Thyroid gland (tissue), 4 donors: ENCODE results near the gene PAGE2.
"Not testable (repeated sequence)": the region's sequence is repeated elsewhere in the genome, so short reads cannot be mapped to it uniquely, and the experiment has no call there.

Experiments
- POLR2A ChIP-seq, 2 donors: fragments of 450-650 bp; IDR thresholded peaks; one replicate each; pipeline ENCODE4 v1.6.1; 2017; ENCODE audit warnings: antibody characterized with exemption in 2 of 2, mild to moderate bottlenecking in 2 of 2, moderate library complexity in 1 of 2
- TF ChIP-seq, protein P1 (sequence below), 6 experiments: fragments of 200-600 bp in 3 of 6; fragments of 450-650 bp in 3 of 6; sonication (generic) in 3 of 6; IDR thresholded peaks; one replicate each; pipeline ENCODE4 v1.5.1; 2016 to 2019; ENCODE audit warnings: antibody characterized with exemption in 6 of 6, mild to moderate bottlenecking in 2 of 6, inconsistent platforms in 1 of 6, moderate library complexity in 1 of 6

DNA sequence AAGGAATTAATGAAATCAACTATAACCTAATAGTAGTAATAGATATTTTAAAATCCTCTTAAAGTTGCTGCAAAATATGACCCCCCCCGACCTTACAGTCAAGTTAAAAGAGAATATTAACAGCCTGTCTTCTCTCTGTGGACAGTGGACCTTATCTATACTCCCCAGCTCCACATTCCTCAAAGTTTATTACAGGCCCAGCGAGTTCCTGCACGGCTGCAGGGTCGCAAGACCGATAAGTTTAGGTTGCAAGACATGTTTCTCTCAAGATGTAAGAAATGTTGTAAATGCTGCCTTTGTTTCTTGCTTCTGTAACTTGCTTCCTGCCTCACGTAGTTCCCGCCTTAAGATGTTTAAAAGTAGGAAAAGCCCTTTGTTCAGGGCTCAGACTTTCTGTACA, 27.8 kb downstream of the PAGE2 start:
- TF ChIP-seq POLR2A (IDR thresholded peaks at IDR 0.05) = not testable (repeated sequence)
- TF ChIP-seq, protein P1, sequence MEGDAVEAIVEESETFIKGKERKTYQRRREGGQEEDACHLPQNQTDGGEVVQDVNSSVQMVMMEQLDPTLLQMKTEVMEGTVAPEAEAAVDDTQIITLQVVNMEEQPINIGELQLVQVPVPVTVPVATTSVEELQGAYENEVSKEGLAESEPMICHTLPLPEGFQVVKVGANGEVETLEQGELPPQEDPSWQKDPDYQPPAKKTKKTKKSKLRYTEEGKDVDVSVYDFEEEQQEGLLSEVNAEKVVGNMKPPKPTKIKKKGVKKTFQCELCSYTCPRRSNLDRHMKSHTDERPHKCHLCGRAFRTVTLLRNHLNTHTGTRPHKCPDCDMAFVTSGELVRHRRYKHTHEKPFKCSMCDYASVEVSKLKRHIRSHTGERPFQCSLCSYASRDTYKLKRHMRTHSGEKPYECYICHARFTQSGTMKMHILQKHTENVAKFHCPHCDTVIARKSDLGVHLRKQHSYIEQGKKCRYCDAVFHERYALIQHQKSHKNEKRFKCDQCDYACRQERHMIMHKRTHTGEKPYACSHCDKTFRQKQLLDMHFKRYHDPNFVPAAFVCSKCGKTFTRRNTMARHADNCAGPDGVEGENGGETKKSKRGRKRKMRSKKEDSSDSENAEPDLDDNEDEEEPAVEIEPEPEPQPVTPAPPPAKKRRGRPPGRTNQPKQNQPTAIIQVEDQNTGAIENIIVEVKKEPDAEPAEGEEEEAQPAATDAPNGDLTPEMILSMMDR (IDR thresholded peaks at IDR 0.05) = not testable (repeated sequence)
